Kidney (tissue), 14 donors: Measurements from ENCODE around the gene XYLB. TPM values are rescaled to one million over a fixed set of nuclear protein-coding genes. Genes with fewer than 3 reads are reported as not detected.

Source experiments
- DNase-seq, 5 donors: peaks; one replicate each; pipeline ENCODE4 v3.0.0-alpha.2; 2013 to 2020
- FAIRE-seq: peaks from 2 replicates; lab custom pipeline; 2012; peaks lifted over from hg19 to GRCh38; lab: Jason Lieb, UNC
- H3K27ac ChIP-seq, 2 donors: one replicate each; pipeline ENCODE4 v1.7.0; 2013; ENCODE audit warnings: low read depth in 2 of 2, low read length in 2 of 2, inconsistent platforms in 1 of 2
- H3K27me3 ChIP-seq: one replicate; pipeline ENCODE4 v1.7.1; 2013; ENCODE audit warnings: low read length, inconsistent platforms; ENCODE audit not compliant: control insufficient read depth, insufficient read depth
- H3K36me3 ChIP-seq, 3 donors: one replicate each; pipeline versions ENCODE4 v1.7.0 to v1.7.1; 2013; ENCODE audit warnings: low read length in 3 of 3, control low read depth in 1 of 3, inconsistent platforms in 1 of 3; ENCODE audit not compliant: insufficient read depth in 3 of 3, control insufficient read depth in 2 of 3
- H3K4me1 ChIP-seq, 3 donors: one replicate each; pipeline versions ENCODE4 v1.7.0 to v1.7.1; 2013; ENCODE audit warnings: low read length in 3 of 3, inconsistent platforms in 1 of 3, low read depth in 1 of 3; ENCODE audit not compliant: control insufficient read depth in 2 of 3, insufficient read depth in 2 of 3
- H3K4me3 ChIP-seq, 3 donors: one replicate each; pipeline versions ENCODE4 v1.7.0 to v1.8.1; 2013; ENCODE audit warnings: low read length in 3 of 3, control low read depth in 1 of 3, inconsistent platforms in 1 of 3
- H3K9ac ChIP-seq, 3 donors: one replicate each; pipeline versions ENCODE4 v1.7.0 to v1.7.1; 2013; ENCODE audit warnings: low read length in 3 of 3, control low read depth in 1 of 3, inconsistent platforms in 1 of 3
- H3K9me3 ChIP-seq, 3 donors: one replicate each; pipeline versions ENCODE4 v1.7.0 to v1.7.1; 2013; ENCODE audit warnings: low read length in 3 of 3, control low read depth in 1 of 3, inconsistent platforms in 1 of 3; ENCODE audit not compliant: control insufficient read depth in 2 of 3, insufficient read depth in 1 of 3
- intact Hi-C: fragments of 100-400 bp; cut with DNase I; formaldehyde crosslinking; loops from one replicate; pipeline ENCODE4 v1.11.1; 2022
- polyA plus RNA-seq: library from polyadenylated mRNA; stranded (reverse); fragments of 350-450 nt; fragmentation: Illumina TruSeq; extraction: RNeasy Lipid Tissue Mini Kit (QIAGEN cat#74804); gene quantifications from one replicate; pipeline ENCODE4 v1.2.3, GENCODE V29; 2014; ENCODE audit warnings: low read depth, low replicate concordance; ENCODE audit not compliant: insufficient read depth
- total RNA-seq: library from RNA; stranded (reverse); fragmentation: NEBNext Ultra II Directional; extraction: Animal tissue kit (Norgen Biotek cat#: 25700); gene quantifications from one replicate; pipeline ENCODE4 v1.2.1, GENCODE V29; 2021
- TF ChIP-seq, protein P1 (sequence below): IDR thresholded peaks from 3 replicates; pipeline ENCODE4 v1.5.1; 2012; ENCODE audit warnings: mild to moderate bottlenecking, moderate library complexity, borderline replicate concordance; ENCODE audit not compliant: insufficient read depth; ENCODE audit errors: extremely low read depth
- donor health status: control.
- donor health status: control.
- donor health status: control.
- donor health status: control.
- donor health status: control.
- donor health status: DM: yes; HTN: yes; CAD: no.
- donor health status: Normal renal cell carcinoma (clear cell type).

XYLB gene
- total and polyA plus RNA-seq, 2 donors from 2014 or later: 6.0 to 7.9 TPM

GRCh38 chr3:38453075-38453912 is 106.7 kb downstream of the XYLB start, which contains the start of gene ACVR2B:
ACVR2B (plus strand) TSS chr3:38453890; CDS start chr3:38454323, 433 bp downstream.
- intact Hi-C loops: no loop called here
- peak within 1 kb of the TSS; percentile 75 to 85 for H3K27ac ChIP-seq

DNA sequence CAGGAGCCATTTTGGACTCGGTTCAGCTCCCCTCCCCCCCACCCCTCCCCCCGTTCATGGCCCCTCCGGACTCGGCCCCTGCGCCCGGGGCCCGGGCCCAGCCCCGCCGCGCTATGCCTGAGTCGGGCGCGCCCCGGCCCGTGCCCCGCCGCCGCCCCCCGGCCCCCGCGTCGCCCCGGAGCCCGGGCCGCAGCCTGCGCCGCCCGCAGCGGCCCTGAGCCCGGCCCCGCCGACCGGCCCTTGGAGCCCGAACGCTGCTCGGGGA is 107.3 kb downstream of the XYLB start:
- no peaks in the 10 kb centered on the region for H3K27me3 ChIP-seq
- peaks cover 3 to 34% (median 27%) of the 10 kb centered on the region in 3 donors for H3K4me1 ChIP-seq
- H3K9me3 ChIP-seq: no peaks in the 10 kb centered on the region
- no peak overlapping the region for H3K9ac ChIP-seq
- peak overlapping the region; percentile 75 to 85 for H3K27ac ChIP-seq
- TF ChIP-seq, protein P1, sequence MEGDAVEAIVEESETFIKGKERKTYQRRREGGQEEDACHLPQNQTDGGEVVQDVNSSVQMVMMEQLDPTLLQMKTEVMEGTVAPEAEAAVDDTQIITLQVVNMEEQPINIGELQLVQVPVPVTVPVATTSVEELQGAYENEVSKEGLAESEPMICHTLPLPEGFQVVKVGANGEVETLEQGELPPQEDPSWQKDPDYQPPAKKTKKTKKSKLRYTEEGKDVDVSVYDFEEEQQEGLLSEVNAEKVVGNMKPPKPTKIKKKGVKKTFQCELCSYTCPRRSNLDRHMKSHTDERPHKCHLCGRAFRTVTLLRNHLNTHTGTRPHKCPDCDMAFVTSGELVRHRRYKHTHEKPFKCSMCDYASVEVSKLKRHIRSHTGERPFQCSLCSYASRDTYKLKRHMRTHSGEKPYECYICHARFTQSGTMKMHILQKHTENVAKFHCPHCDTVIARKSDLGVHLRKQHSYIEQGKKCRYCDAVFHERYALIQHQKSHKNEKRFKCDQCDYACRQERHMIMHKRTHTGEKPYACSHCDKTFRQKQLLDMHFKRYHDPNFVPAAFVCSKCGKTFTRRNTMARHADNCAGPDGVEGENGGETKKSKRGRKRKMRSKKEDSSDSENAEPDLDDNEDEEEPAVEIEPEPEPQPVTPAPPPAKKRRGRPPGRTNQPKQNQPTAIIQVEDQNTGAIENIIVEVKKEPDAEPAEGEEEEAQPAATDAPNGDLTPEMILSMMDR: no peak
- H3K36me3 ChIP-seq: no peaks in the 10 kb centered on the region
- DNase-seq (no peak), FAIRE-seq (no peak)
- peak overlapping the region in 2 of 3 donors; percentile 9 to 91 for H3K4me3 ChIP-seq
- intact Hi-C loops: no loop called here

More at GRCh38 chr3:38453075-38453912, 106.7 kb downstream of the XYLB start, which contains the start of gene ACVR2B:
- FAIRE-seq (no peak), DNase-seq (peak; percentile 92 to 97 (median 96))
- Histone ChIP-seq H3K36me3 (no peaks in the 10 kb centered on the region), H3K27me3 (no peaks in the 10 kb centered on the region), H3K9ac (peak within 1 kb of the TSS; percentile 58 to 68 (median 64)), H3K4me1 (peaks cover 3 to 29% (median 23%) of the 10 kb centered on the region in 3 donors), H3K9me3 (no peaks in the 10 kb centered on the region), H3K4me3 (peak within 1 kb of the TSS; percentile 73 to 91 (median 73))
- TF ChIP-seq, protein P1: no peak

DNA sequence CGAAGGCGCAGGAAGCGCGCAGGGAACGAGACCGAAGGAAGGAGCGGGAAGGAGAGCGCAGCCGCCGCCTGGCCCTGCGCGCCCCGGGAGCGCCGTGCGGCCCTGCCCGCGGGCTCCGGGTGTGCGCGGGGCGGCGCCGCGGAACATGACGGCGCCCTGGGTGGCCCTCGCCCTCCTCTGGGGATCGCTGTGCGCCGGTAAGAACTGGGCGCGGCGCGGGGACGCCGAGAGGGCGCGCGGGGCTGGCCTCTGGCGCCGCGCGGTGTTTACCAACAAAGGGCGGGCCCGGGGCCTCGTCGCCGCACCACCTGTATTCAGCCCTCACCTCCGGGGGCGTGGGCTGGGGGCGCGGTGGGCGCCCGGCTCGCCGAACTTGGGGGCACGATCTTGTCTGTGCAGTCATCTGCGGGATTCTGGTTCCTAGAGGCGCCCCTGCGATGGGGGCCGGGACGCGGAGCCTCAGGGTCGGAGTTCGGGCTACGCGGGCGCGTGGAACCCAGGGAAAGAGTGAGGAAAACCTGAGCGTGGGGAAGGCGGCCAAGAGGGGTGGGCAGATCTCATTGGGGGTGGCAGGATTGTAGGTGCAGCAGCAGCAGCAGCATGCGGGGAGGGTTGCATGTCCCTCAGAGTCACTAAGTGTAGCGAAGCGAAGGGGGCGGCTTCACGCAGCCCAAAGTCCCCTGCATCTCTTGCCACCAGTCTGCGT is 107.7 kb downstream of the XYLB start:
- H3K4me3 ChIP-seq: peak overlapping the region; percentile 73 to 91 (median 73)
- H3K27me3 ChIP-seq: no peaks in the 10 kb centered on the region
- peaks cover 3 to 37% (median 32%) of the 10 kb centered on the region in 3 donors for H3K4me1 ChIP-seq
- no peaks in the 10 kb centered on the region for H3K36me3 ChIP-seq
- peak overlapping the region; percentile 75 to 85 for H3K27ac ChIP-seq
- H3K9me3 ChIP-seq: no peaks in the 10 kb centered on the region
- DNase-seq (peak in 4 of 5 donors; percentile 29 to 81 (median 68)), FAIRE-seq (no peak)
- intact Hi-C loops: no loop called here
- H3K9ac ChIP-seq: peak overlapping the region; percentile 58 to 68 (median 64)
- TF ChIP-seq, protein P1: no peak
